ENCODE measurements around the gene IL13. TPM values are rescaled to one million over a fixed set of nuclear protein-coding genes. Genes with fewer than 3 reads are reported as not detected.
"Not testable (repeated sequence)": the region's sequence is repeated elsewhere in the genome, so short reads cannot be mapped to it uniquely, and the experiment has no call there.

Gene IL13
- total RNA-seq, 1 donor from 2014 or later = not detected

DNA sequence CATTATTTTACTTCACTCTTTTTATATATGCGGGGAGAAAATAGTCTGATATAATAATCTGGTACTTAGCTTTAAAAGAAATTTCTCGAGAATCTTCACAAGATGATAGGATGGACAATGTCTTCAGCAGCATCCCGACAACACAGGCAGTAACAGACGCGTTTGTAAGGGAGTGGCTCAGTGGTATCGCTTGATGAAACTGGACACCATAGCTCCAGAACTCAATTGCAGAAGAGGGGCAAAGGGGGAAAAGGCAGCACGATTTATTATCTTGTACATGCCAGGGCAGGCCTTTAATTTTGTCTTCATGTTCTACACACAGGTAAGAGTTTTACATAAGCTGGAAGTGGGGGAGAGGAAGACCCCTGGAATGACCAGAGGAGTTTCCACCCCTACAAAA is 31.5 kb downstream of the IL13 start:
- ATAC-seq (no peak), DNase-seq (no peak)
- intact Hi-C loops (cut with DNase I) = no loop called here
- no peaks in the 10 kb centered on the region for H3K27me3 ChIP-seq (ENCODE audit: low read depth)
- H3K4me1 ChIP-seq = no peaks in the 10 kb centered on the region
- H3K36me3 ChIP-seq = no peaks in the 10 kb centered on the region
- H3K4me3 ChIP-seq = no peak overlapping the region
- TF ChIP-seq, protein P1, sequence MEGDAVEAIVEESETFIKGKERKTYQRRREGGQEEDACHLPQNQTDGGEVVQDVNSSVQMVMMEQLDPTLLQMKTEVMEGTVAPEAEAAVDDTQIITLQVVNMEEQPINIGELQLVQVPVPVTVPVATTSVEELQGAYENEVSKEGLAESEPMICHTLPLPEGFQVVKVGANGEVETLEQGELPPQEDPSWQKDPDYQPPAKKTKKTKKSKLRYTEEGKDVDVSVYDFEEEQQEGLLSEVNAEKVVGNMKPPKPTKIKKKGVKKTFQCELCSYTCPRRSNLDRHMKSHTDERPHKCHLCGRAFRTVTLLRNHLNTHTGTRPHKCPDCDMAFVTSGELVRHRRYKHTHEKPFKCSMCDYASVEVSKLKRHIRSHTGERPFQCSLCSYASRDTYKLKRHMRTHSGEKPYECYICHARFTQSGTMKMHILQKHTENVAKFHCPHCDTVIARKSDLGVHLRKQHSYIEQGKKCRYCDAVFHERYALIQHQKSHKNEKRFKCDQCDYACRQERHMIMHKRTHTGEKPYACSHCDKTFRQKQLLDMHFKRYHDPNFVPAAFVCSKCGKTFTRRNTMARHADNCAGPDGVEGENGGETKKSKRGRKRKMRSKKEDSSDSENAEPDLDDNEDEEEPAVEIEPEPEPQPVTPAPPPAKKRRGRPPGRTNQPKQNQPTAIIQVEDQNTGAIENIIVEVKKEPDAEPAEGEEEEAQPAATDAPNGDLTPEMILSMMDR (IDR thresholded peaks at IDR 0.05) = no peak
- H3K9me3 ChIP-seq = no peaks in the 10 kb centered on the region
- H3K27ac ChIP-seq = no peak overlapping the region

DNA sequence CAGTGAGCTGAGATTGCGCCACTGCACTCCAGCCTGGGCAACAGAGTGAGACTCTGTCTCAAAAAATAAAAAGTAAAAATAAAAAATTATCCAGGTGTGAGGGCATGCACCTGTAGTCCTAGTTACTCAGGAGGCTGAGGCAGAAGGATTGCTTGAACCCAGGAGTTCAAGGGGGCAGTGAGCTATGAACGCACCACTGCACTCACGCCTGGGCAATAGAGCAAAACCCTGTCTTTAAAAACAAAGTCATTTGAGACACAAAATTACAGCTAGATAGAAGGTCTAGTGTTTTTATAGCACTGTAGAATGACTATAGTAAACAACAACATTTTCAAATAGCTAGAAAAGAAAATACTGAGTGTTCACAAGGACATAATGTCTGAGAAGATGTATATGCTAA is 32.2 kb downstream of the IL13 start:
- Histone ChIP-seq H3K4me1 (no peaks in the 10 kb centered on the region), H3K4me3 (no peak overlapping the region), H3K27ac (no peak overlapping the region), H3K27me3 (ENCODE audit: low read depth) (no peaks in the 10 kb centered on the region), H3K9me3 (no peaks in the 10 kb centered on the region), H3K36me3 (no peaks in the 10 kb centered on the region)
- TF ChIP-seq, protein P1 (IDR thresholded peaks at IDR 0.05) = no peak
- ATAC-seq = no peak
- no peak for DNase-seq
- intact Hi-C loops (cut with DNase I) = no loop called here

DNA sequence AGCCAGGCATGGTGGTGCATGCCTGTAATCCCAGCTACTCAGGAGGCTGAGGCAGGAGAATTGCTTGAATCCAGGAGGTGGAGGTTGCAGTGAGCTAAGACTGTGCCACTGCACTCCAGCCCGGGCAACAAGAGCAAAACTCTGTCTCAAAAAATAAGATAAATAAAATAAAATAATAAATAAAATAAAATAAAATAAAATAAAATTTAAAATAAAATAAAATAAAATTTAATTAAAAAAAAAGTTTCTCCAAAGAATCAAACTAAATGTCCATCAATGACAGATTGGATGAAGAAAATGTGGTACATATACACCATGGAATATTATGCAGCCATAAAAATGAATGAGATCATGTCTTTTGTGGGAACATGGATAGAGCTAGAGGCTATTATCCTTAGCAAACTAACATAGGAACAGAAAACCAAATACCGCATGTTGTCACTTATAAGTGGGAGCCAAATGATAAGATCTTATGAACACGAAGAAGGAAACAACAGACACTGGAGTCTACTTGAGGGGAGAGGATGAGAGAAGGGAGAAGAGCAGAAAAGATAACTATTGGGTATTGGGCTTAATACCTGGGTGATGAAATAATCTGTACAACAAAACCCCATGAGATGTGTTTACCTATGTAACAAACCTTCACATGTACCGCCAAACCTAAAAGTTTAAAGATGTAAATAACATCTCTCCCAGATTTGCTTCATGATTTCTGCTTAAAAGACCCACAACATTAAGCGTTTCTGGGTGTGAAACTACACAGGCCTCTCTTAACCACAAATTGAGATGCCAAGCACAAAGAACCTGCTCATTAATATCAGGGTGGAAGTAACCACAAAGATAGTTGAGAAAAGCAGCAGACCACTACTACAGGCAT is 34.0 kb downstream of the IL13 start:
- H3K27me3 ChIP-seq (ENCODE audit: low read depth); intact Hi-C loops (cut with DNase I); ATAC-seq; H3K4me3 ChIP-seq; H3K36me3 ChIP-seq; DNase-seq; H3K9me3 ChIP-seq; H3K4me1 ChIP-seq; H3K27ac ChIP-seq: not testable (repeated sequence)

DNA sequence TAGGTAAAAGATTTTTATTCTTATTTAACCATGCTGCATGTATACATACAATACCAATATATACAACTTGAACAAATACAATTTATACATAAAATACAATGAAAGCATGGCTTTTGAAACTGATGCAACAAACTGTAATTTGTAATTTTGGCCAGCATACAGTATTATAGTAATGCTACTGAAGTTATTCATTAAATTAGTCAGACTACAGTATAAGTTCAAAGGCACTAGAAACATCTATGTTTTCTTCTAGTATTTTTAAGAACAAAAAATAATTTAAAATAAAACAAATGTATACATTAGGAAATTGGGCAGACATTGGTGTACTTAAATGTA is 34.6 kb downstream of the IL13 start:
- TF ChIP-seq, protein P1 (IDR thresholded peaks at IDR 0.05) = no peak
- intact Hi-C loops (cut with DNase I) = no loop called here
- Histone ChIP-seq H3K27me3 (ENCODE audit: low read depth) (no peaks in the 10 kb centered on the region), H3K4me1 (no peaks in the 10 kb centered on the region), H3K9me3 (no peaks in the 10 kb centered on the region), H3K36me3 (no peaks in the 10 kb centered on the region), H3K4me3 (no peak overlapping the region), H3K27ac (no peak overlapping the region)
- DNase-seq = no peak
- ATAC-seq = no peak

DNA sequence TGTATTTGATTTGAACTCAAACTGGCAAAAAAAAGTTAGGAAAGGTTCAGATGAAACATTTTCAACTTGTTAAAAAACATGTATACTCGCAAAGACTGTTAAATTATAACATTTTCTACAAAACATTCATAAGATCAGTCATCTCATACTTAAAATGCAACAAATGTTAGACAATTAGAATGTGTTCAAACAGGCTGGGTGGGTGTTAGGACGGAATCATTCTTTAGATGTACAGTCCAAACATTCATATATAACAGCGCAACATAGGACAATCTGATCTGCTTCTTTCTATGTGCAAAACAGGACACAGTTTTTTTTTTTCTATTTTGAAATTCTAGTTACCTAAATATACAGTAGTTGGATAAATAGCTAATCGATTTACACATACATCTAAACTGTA is 38.0 kb downstream of the IL13 start:
- Histone ChIP-seq H3K27me3 (ENCODE audit: low read depth) (no peaks in the 10 kb centered on the region), H3K4me1 (no peaks in the 10 kb centered on the region), H3K9me3 (no peaks in the 10 kb centered on the region), H3K4me3 (no peak overlapping the region), H3K36me3 (peaks cover 18% of the 10 kb centered on the region), H3K27ac (no peak overlapping the region)
- intact Hi-C loops (cut with DNase I) = no loop called here
- ATAC-seq = no peak
- TF ChIP-seq, protein P1 (IDR thresholded peaks at IDR 0.05) = no peak
- no peak for DNase-seq

DNA sequence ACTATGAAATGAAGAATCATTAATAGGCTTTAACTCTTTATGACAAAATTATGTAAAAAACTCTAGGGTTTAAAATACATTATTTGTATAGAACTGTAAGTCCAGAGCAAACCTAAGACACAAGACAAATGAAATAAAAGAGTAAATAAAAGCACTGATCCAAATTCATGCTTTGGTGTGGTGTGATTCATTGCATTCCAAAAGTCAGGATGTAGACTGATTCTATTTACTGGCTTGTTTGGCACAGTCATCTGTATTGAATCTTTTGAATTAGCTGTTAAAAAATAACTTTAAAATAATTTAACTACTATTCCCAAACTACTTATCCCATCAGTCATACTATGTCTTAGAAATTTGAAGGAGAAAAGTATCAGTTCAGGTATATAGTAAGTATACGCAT is 46.9 kb downstream of the IL13 start:
- Histone ChIP-seq H3K9me3 (no peaks in the 10 kb centered on the region), H3K4me1 (no peaks in the 10 kb centered on the region), H3K4me3 (no peak overlapping the region), H3K36me3 (peaks cover 33% of the 10 kb centered on the region), H3K27me3 (ENCODE audit: low read depth) (no peaks in the 10 kb centered on the region), H3K27ac (no peak overlapping the region)
- intact Hi-C loops (cut with DNase I) = no loop called here
- ATAC-seq = no peak
- TF ChIP-seq, protein P1 (IDR thresholded peaks at IDR 0.05) = no peak
- DNase-seq = no peak
